Stimulated activated CD4-positive, alpha-beta T cell treated with anti-CD3 and anti-CD28 coated beads, Interleukin-15, amount 100 ng/mL, for 1 hour (primary cell): ENCODE results near the gene KIF4B.
"Not testable (repeated sequence)": the region's sequence is repeated elsewhere in the genome, so short reads cannot be mapped to it uniquely, and the experiment has no call there.

Experiments used
- DNase-seq, 2 donors: peaks; one replicate each; pipeline ENCODE4 v3.0.0-alpha.2; 2020; ENCODE audit warnings: low read depth in 1 of 2, low spot score in 1 of 2

KIF4B gene

GRCh38 chr5:155004138-155004744 is 9.3 kb upstream of the KIF4B start:
- peak in 1 of 2 donors; percentile 6 for DNase-seq

GRCh38 chr5:155006265-155006664 is 7.3 kb upstream of the KIF4B start:
- DNase-seq = not testable (repeated sequence)

GRCh38 chr5:155008669-155009068 is 4.9 kb upstream of the KIF4B start:
- no peak for DNase-seq

GRCh38 chr5:155010881-155011280 is 2.7 kb upstream of the KIF4B start:
- DNase-seq = no peak

- no peak for DNase-seq
Observed at GRCh38 chr5:155015239-155015638, 1.7 kb downstream of the KIF4B start.

- DNase-seq = no peak
Observed at GRCh38 chr5:155017610-155018009, 4.1 kb downstream of the KIF4B start.

GRCh38 chr5:155019601-155020226 is 6.2 kb downstream of the KIF4B start:
- no peak for DNase-seq

- DNase-seq = no peak
Observed at GRCh38 chr5:155021842-155022241, 8.3 kb downstream of the KIF4B start.

- DNase-seq = no peak
Observed at GRCh38 chr5:155023320-155023719, 9.8 kb downstream of the KIF4B start.

- DNase-seq = no peak
Observed at GRCh38 chr5:155024015-155024414, 10.5 kb downstream of the KIF4B start.

- DNase-seq = no peak
Observed at GRCh38 chr5:155025895-155026294, 12.3 kb downstream of the KIF4B start.

- DNase-seq = no peak
Observed at GRCh38 chr5:155027993-155028629, 14.6 kb downstream of the KIF4B start.

- no peak for DNase-seq
Observed at GRCh38 chr5:155029240-155029639, 15.7 kb downstream of the KIF4B start.

GRCh38 chr5:155034145-155034744 is 20.7 kb downstream of the KIF4B start:
- DNase-seq = not testable (repeated sequence)

GRCh38 chr5:155035087-155035486 is 21.5 kb downstream of the KIF4B start:
- not testable (repeated sequence) for DNase-seq

GRCh38 chr5:155040984-155041653 is 27.6 kb downstream of the KIF4B start:
- no peak for DNase-seq

GRCh38 chr5:155044591-155044990 is 31.0 kb downstream of the KIF4B start:
- no peak for DNase-seq

GRCh38 chr5:155046591-155046990 is 33.0 kb downstream of the KIF4B start:
- no peak for DNase-seq

- DNase-seq = no peak
Observed at GRCh38 chr5:155047818-155048217, 34.3 kb downstream of the KIF4B start.

GRCh38 chr5:155049569-155050383 is 36.2 kb downstream of the KIF4B start:
- no peak for DNase-seq
